Measurements from ENCODE around the gene ZSCAN9. TPM values are rescaled to one million over a fixed set of nuclear protein-coding genes. Genes with fewer than 3 reads are reported as not detected.
A peak's percentile ranks its signal among the peaks of the same experiment; 100 is the strongest.

ZSCAN9 gene
- total and polyA plus RNA-seq, 2 of the 8 experiments (the other 6 are each of a cell fraction or from before 2014, with no cell fraction given) = 10.8 to 13.6 TPM

GRCh38 chr6:28252009-28252975 is 27.2 kb downstream of the ZSCAN9 start, which contains the start of gene ZKSCAN4 (continued):
- TF ChIP-seq CTCF (IDR thresholded peaks at IDR 0.05; ENCODE audit: control extremely low read depth in 1 of 3, insufficient read depth in 1 of 3, low read depth in 1 of 3, low read length in 3 of 3) (no peak), CREB1 (IDR thresholded peaks at IDR 0.05) (peak; percentile 38; the same call in 1 of the 2 replicates), CHD7 (IDR thresholded peaks at IDR 0.05; ENCODE audit: insufficient replicate concordance, low read length) (no peak), CHD2 (IDR thresholded peaks at IDR 0.05; ENCODE audit: low read length) (no peak), ZNF274 (IDR thresholded peaks at IDR 0.05; ENCODE audit: borderline replicate concordance, extremely low read depth, low read length) (no peak), KDM5A (IDR thresholded peaks at IDR 0.05; ENCODE audit: low read length) (peak; percentile 86; the same call in 1 of the 2 replicates), SUZ12 (IDR thresholded peaks at IDR 0.05; ENCODE audit: low read length) (no peak)

Measured in H1 (cell line).